ENCODE results near the gene CENPT.

Gene CENPT

GRCh38 chr16:67782567-67783352, 64.7 kb downstream of the CENPT start:
- DNase-seq (ENCODE audit: low read depth in 1 of 2, low spot score in 1 of 2) = no peak
- no peak overlapping the region for H3K4me3 ChIP-seq (replicated peaks; ENCODE audit: insufficient read depth, low read length)
- no peak overlapping the region for H3K27ac ChIP-seq (replicated peaks)
- H3K27me3 ChIP-seq (ENCODE audit: insufficient read depth, poor library complexity, severe bottlenecking) = no peaks in the 10 kb centered on the region
- TF ChIP-seq SPI1 (IDR thresholded peaks at IDR 0.05; ENCODE audit: borderline replicate concordance, low read depth) (no peak), REST (IDR thresholded peaks at IDR 0.05; ENCODE audit: insufficient replicate concordance, low read depth) (no peak), POLR2AphosphoS5 (IDR thresholded peaks at IDR 0.05; ENCODE audit: low read depth) (no peak), CTCF (IDR thresholded peaks at IDR 0.05; ENCODE audit: insufficient read depth, low read length) (no peak), GABPA (IDR thresholded peaks at IDR 0.05; ENCODE audit: low read depth) (no peak)

GRCh38 chr16:67781565-67781921, 66.0 kb downstream of the CENPT start:
- TF ChIP-seq POLR2AphosphoS5 (IDR thresholded peaks at IDR 0.05; ENCODE audit: low read depth) (peak; percentile 53; the same call in 1 of the 2 replicates), GABPA (IDR thresholded peaks at IDR 0.05; ENCODE audit: low read depth) (no peak), REST (IDR thresholded peaks at IDR 0.05; ENCODE audit: insufficient replicate concordance, low read depth) (no peak), SPI1 (IDR thresholded peaks at IDR 0.05; ENCODE audit: borderline replicate concordance, low read depth) (peak; percentile 22; the same call in 1 of the 2 replicates), CTCF (IDR thresholded peaks at IDR 0.05; ENCODE audit: insufficient read depth, low read length) (no peak)
- H3K27ac ChIP-seq (replicated peaks) = peak overlapping the region; percentile 66
- H3K27me3 ChIP-seq (ENCODE audit: insufficient read depth, poor library complexity, severe bottlenecking) = no peaks in the 10 kb centered on the region
- H3K4me3 ChIP-seq (replicated peaks; ENCODE audit: insufficient read depth, low read length) = no peak overlapping the region
- peak in 1 of 2 experiments; percentile 82 for DNase-seq (ENCODE audit: low read depth in 1 of 2, low spot score in 1 of 2)

GRCh38 chr16:67780847-67781564, 66.5 kb downstream of the CENPT start:
- DNase-seq (ENCODE audit: low read depth in 1 of 2, low spot score in 1 of 2) = no peak
- H3K27ac ChIP-seq (replicated peaks) = peak overlapping the region; percentile 66
- TF ChIP-seq GABPA (IDR thresholded peaks at IDR 0.05; ENCODE audit: low read depth) (no peak), CTCF (IDR thresholded peaks at IDR 0.05; ENCODE audit: insufficient read depth, low read length) (no peak), POLR2AphosphoS5 (IDR thresholded peaks at IDR 0.05; ENCODE audit: low read depth) (no peak), SPI1 (IDR thresholded peaks at IDR 0.05; ENCODE audit: borderline replicate concordance, low read depth) (no peak), REST (IDR thresholded peaks at IDR 0.05; ENCODE audit: insufficient replicate concordance, low read depth) (no peak)
- no peaks in the 10 kb centered on the region for H3K27me3 ChIP-seq (ENCODE audit: insufficient read depth, poor library complexity, severe bottlenecking)
- no peak overlapping the region for H3K4me3 ChIP-seq (replicated peaks; ENCODE audit: insufficient read depth, low read length)

Data from HL-60 (cell line).